HEK293T (cell line): Measurements from ENCODE around the gene LSM12.

ENCODE experiments used
- BHLHE40 ChIP-seq: fragments of 450-650 bp; IDR thresholded peaks from 2 replicates; pipeline ENCODE4 v1.6.1; 2016; ENCODE audit warnings: mild to moderate bottlenecking, moderate library complexity, borderline replicate concordance
- CTBP1 ChIP-seq: fragments of 450-650 bp; IDR thresholded peaks from 2 replicates; pipeline ENCODE4 v1.6.1; 2016; ENCODE audit warnings: borderline replicate concordance
- ELF4 ChIP-seq: fragments of 450-650 bp; IDR thresholded peaks from 2 replicates; pipeline ENCODE4 v1.6.1; 2017; ENCODE audit warnings: antibody characterized with exemption
- FOXA1 ChIP-seq: fragments of 450-650 bp; IDR thresholded peaks from 2 replicates; pipeline ENCODE4 v1.6.1; 2016; ENCODE audit warnings: mild to moderate bottlenecking
- FOXK2 ChIP-seq: fragments of 450-650 bp; IDR thresholded peaks from 2 replicates; pipeline ENCODE4 v1.6.1; 2016; ENCODE audit warnings: mild to moderate bottlenecking
- FOXM1 ChIP-seq: fragments of 450-650 bp; IDR thresholded peaks from 2 replicates; pipeline ENCODE4 v1.6.1; 2017; ENCODE audit warnings: mild to moderate bottlenecking, borderline replicate concordance
- HDGF ChIP-seq: fragments of 450-650 bp; IDR thresholded peaks from 2 replicates; pipeline ENCODE4 v1.6.1; 2017; ENCODE audit warnings: antibody characterized with exemption, borderline replicate concordance
- L3MBTL2 ChIP-seq: fragments of 450-650 bp; conservative IDR thresholded peaks from 2 replicates; pipeline ENCODE4 v1.6.1; 2016; ENCODE audit warnings: mild to moderate bottlenecking
- LEF1 ChIP-seq: fragments of 450-650 bp; IDR thresholded peaks from 2 replicates; pipeline ENCODE4 v1.6.1; 2017; ENCODE audit warnings: mild to moderate bottlenecking, borderline replicate concordance
- PKNOX1 ChIP-seq: fragments of 450-650 bp; IDR thresholded peaks from 2 replicates; pipeline ENCODE4 v1.6.1; 2016
- SP1 ChIP-seq: fragments of 450-650 bp; IDR thresholded peaks from 2 replicates; pipeline ENCODE4 v1.6.1; 2017
- SUZ12 ChIP-seq: fragments of 450-650 bp; IDR thresholded peaks from 2 replicates; pipeline ENCODE4 v1.6.1; 2016; ENCODE audit warnings: mild to moderate bottlenecking
- TARDBP ChIP-seq: fragments of 450-650 bp; IDR thresholded peaks from 2 replicates; pipeline ENCODE4 v1.6.1; 2016
- ZNF384 ChIP-seq: fragments of 450-650 bp; IDR thresholded peaks from 2 replicates; pipeline ENCODE4 v1.6.1; 2016

GRCh38 chr17:44014437-44015172 lies 51.9 kb downstream of the LSM12 start, which contains the start of gene TMEM101:
- no peak; the same call in 1 of the 2 replicates for TF ChIP-seq LEF1
- TF ChIP-seq FOXM1, result peak; percentile 34; the same call in 1 of the 2 replicates
- no peak for TF ChIP-seq SP1
- TF ChIP-seq BHLHE40, result no peak
- no peak for TF ChIP-seq FOXA1
- no peak; the same call in none of the 2 replicates for TF ChIP-seq PKNOX1
- TF ChIP-seq SUZ12, result no peak
- peak; percentile 95 for TF ChIP-seq ELF4
- peak; percentile 86 for TF ChIP-seq CTBP1
- peak; percentile 72 for TF ChIP-seq L3MBTL2
- no peak for TF ChIP-seq ZNF384
- no peak for TF ChIP-seq HDGF
- TF ChIP-seq FOXK2, result no peak
- TF ChIP-seq TARDBP, result no peak
